HepG2 (cell line): ENCODE results near the gene LRRC3. TPM values are rescaled to one million over a fixed set of nuclear protein-coding genes. Genes with fewer than 3 reads are reported as not detected.

Source experiments
- BHLHE40 ChIP-seq: IDR thresholded peaks from 2 replicates; pipeline ENCODE4 v1.6.1; 2011; ENCODE audit warnings: low read length, improper control_type of control experiment
- CEBPG ChIP-seq: IDR thresholded peaks from 2 replicates; pipeline ENCODE4 v1.6.1; 2016
- CHD4 ChIP-seq: fragments of 200-600 bp; sonication (generic); IDR thresholded peaks from 2 replicates; pipeline ENCODE4 v1.7.0; 2017; ENCODE audit warnings: mild to moderate bottlenecking, low read length, borderline replicate concordance
- GABPB1 ChIP-seq: IDR thresholded peaks from 2 replicates; pipeline ENCODE4 v1.6.1; 2016; ENCODE audit warnings: mild to moderate bottlenecking, missing genetic modification reagents, moderate library complexity, missing compliant biosample characterization
- MYNN ChIP-seq: sonication (generic); formaldehyde crosslinking; IDR thresholded peaks from 2 replicates; pipeline ENCODE4 v1.4.0; 2020; ENCODE audit warnings: mild to moderate bottlenecking, low read depth, missing genetic modification reagents
- NR2F2 ChIP-seq: IDR thresholded peaks from 2 replicates; pipeline ENCODE4 v1.6.1; 2012; ENCODE audit warnings: low read depth, inconsistent platforms, borderline replicate concordance
- RELA ChIP-seq: sonication (generic); formaldehyde crosslinking; IDR thresholded peaks from 2 replicates; pipeline ENCODE4 v1.4.0; 2020; ENCODE audit warnings: missing genetic modification reagents
- SETDB1 ChIP-seq: sonication (generic); formaldehyde crosslinking; IDR thresholded peaks from 2 replicates; pipeline ENCODE4 v1.5.1; 2020; ENCODE audit warnings: missing genetic modification reagents, mild to moderate bottlenecking, borderline replicate concordance
- U2AF1 ChIP-seq: fragments of 200-400 bp; formaldehyde crosslinking; optimal IDR thresholded peaks from 2 replicates; pipeline ENCODE3; 2017; ENCODE audit warnings: mild to moderate bottlenecking, low read depth, low read length
- ZBTB42 ChIP-seq: sonication (generic); formaldehyde crosslinking; IDR thresholded peaks from 2 replicates; pipeline ENCODE4 v1.5.0; 2020; ENCODE audit warnings: mild to moderate bottlenecking, missing genetic modification reagents
- ZEB1 ChIP-seq: IDR thresholded peaks from 2 replicates; pipeline ENCODE4 v1.6.1; 2012; ENCODE audit warnings: mild to moderate bottlenecking, low read depth, inconsistent platforms; ENCODE audit not compliant: insufficient replicate concordance
- ZMYM4 ChIP-seq: sonication (generic); formaldehyde crosslinking; IDR thresholded peaks from 2 replicates; pipeline ENCODE4 v1.8.1; 2023; ENCODE audit warnings: mild to moderate bottlenecking, missing genetic modification reagents
- ZNF101 ChIP-seq: sonication (generic); formaldehyde crosslinking; IDR thresholded peaks from 2 replicates; pipeline ENCODE4 v1.4.0; 2020; ENCODE audit warnings: mild to moderate bottlenecking, low read depth, missing genetic modification reagents, borderline replicate concordance
- ZNF33A ChIP-seq: sonication (generic); formaldehyde crosslinking; IDR thresholded peaks from 2 replicates; pipeline ENCODE4 v1.5.1; 2020; ENCODE audit warnings: missing genetic modification reagents, mild to moderate bottlenecking, moderate library complexity, borderline replicate concordance
- ZNF383 ChIP-seq: sonication (generic); formaldehyde crosslinking; IDR thresholded peaks from 2 replicates; pipeline ENCODE4 v1.4.0; 2020; ENCODE audit warnings: missing genetic modification reagents, mild to moderate bottlenecking, borderline replicate concordance
- ZNF550 ChIP-seq: sonication (generic); formaldehyde crosslinking; IDR thresholded peaks from 2 replicates; pipeline ENCODE4 v1.4.0; 2020; ENCODE audit warnings: mild to moderate bottlenecking, missing genetic modification reagents, borderline replicate concordance
- ZNF720 ChIP-seq: sonication (generic); formaldehyde crosslinking; IDR thresholded peaks from 2 replicates; pipeline ENCODE4 v1.4.0; 2020; ENCODE audit warnings: missing genetic modification reagents
- ZNF782 ChIP-seq: sonication (generic); formaldehyde crosslinking; IDR thresholded peaks from 2 replicates; pipeline ENCODE4 v1.4.0; 2020; ENCODE audit warnings: missing genetic modification reagents, mild to moderate bottlenecking, borderline replicate concordance
- polyA plus RNA-seq, 8 experiments: library from polyadenylated mRNA; depleted of rRNA in 3 of 8; stranded (reverse) in 7 of 8; unstranded in 1 of 8; fragments of >200 nt; fragmentation: Illumina TruSeq in 4 of 8; extraction: Trizol in 4 of 8; gene quantifications; 2 replicates each; pipeline versions ENCODE4 v1.2.1 to v1.2.3, GENCODE V29; 2011 to 2016; ENCODE audit warnings: low read depth in 4 of 8, missing spikeins in 1 of 8, mixed read lengths in 1 of 8; ENCODE audit not compliant: insufficient read depth in 1 of 8
- total RNA-seq, 5 experiments: library from RNA; depleted of rRNA; stranded (reverse); fragments of >200 nt; fragmentation: Illumina TruSeq; extraction: Trizol; gene quantifications; 2 replicates each; pipeline ENCODE4 v1.2.3, GENCODE V29; 2016; ENCODE audit warnings: low read depth in 1 of 5
- TF ChIP-seq, protein P1 (sequence below): sonication (generic); formaldehyde crosslinking; IDR thresholded peaks from 2 replicates; pipeline ENCODE4 v1.4.0; 2020; ENCODE audit warnings: missing genetic modification reagents
- TF ChIP-seq, protein P2 (sequence below): sonication (generic); formaldehyde crosslinking; IDR thresholded peaks from 2 replicates; pipeline ENCODE4 v1.4.0; 2020; ENCODE audit warnings: missing genetic modification reagents
- TF ChIP-seq, protein P3 (sequence below): sonication (generic); formaldehyde crosslinking; IDR thresholded peaks from 2 replicates; pipeline ENCODE4 v1.5.0; 2020; ENCODE audit warnings: missing genetic modification reagents, mild to moderate bottlenecking, borderline replicate concordance
- TF ChIP-seq, protein P4 (sequence below): sonication (generic); formaldehyde crosslinking; IDR thresholded peaks from 2 replicates; pipeline ENCODE4 v1.4.0; 2020; ENCODE audit warnings: missing genetic modification reagents, borderline replicate concordance

LRRC3 gene
- total and polyA plus RNA-seq, 2 of the 13 experiments (the other 11 are each of a cell fraction or from before 2014, with no cell fraction given): 4.8 to 16.5 TPM

DNA sequence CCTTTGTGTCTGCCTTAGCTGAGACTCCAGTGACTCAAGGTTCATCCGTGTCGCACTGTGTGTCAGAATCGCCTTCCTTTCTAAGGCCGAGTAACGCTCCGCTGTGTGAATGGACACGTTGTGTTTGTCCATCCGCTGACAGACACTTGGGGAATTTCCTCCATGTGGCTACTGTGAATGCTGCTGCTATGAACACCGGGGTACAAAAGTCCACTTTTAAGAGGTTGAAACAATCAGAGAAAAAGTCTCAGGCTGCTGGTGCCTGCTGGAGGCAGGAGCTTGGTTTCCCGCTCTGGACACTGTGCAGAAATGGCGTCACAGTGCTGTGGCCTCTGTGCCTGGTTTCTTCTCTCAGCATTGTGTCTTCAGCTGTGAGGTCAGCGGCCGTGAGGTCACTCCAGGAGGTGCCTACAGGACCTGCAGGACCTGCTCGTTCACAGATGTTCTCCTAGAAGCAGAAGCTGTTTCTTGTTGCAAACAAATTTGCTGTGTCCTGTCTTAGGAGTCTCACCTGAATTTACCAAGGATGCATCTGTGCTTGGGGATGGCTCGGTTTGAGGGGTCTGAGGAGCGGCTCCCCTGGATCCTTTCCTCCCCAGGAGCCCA is 50.5 kb downstream of the LRRC3 start (continued):
- TF ChIP-seq MYNN (CRISPR knock-in tag) (no peak), ZBTB42 (CRISPR knock-in tag) (no peak), ZNF101 (no peak), U2AF1 (no peak), GABPB1 (CRISPR knock-in tag) (no peak), SETDB1 (CRISPR knock-in tag) (no peak), ZNF720 (CRISPR knock-in tag) (no peak), RELA (CRISPR knock-in tag) (no peak), CHD4 (0 out of 2 replicates have a peak, but pooled peaks have one; percentile 46), ZNF782 (CRISPR knock-in tag) (no peak), NR2F2 (no peak), ZNF550 (CRISPR knock-in tag) (no peak), ZNF383 (CRISPR knock-in tag) (no peak), BHLHE40 (no peak; the same call in 1 of the 2 replicates), ZEB1 (no peak), ZNF33A (CRISPR knock-in tag) (no peak), ZMYM4 (peak; percentile 47; the same call in 1 of the 2 replicates), CEBPG (CRISPR knock-in tag) (peak; percentile 35; the same call in 1 of the 2 replicates)
- TF ChIP-seq, protein P1, sequence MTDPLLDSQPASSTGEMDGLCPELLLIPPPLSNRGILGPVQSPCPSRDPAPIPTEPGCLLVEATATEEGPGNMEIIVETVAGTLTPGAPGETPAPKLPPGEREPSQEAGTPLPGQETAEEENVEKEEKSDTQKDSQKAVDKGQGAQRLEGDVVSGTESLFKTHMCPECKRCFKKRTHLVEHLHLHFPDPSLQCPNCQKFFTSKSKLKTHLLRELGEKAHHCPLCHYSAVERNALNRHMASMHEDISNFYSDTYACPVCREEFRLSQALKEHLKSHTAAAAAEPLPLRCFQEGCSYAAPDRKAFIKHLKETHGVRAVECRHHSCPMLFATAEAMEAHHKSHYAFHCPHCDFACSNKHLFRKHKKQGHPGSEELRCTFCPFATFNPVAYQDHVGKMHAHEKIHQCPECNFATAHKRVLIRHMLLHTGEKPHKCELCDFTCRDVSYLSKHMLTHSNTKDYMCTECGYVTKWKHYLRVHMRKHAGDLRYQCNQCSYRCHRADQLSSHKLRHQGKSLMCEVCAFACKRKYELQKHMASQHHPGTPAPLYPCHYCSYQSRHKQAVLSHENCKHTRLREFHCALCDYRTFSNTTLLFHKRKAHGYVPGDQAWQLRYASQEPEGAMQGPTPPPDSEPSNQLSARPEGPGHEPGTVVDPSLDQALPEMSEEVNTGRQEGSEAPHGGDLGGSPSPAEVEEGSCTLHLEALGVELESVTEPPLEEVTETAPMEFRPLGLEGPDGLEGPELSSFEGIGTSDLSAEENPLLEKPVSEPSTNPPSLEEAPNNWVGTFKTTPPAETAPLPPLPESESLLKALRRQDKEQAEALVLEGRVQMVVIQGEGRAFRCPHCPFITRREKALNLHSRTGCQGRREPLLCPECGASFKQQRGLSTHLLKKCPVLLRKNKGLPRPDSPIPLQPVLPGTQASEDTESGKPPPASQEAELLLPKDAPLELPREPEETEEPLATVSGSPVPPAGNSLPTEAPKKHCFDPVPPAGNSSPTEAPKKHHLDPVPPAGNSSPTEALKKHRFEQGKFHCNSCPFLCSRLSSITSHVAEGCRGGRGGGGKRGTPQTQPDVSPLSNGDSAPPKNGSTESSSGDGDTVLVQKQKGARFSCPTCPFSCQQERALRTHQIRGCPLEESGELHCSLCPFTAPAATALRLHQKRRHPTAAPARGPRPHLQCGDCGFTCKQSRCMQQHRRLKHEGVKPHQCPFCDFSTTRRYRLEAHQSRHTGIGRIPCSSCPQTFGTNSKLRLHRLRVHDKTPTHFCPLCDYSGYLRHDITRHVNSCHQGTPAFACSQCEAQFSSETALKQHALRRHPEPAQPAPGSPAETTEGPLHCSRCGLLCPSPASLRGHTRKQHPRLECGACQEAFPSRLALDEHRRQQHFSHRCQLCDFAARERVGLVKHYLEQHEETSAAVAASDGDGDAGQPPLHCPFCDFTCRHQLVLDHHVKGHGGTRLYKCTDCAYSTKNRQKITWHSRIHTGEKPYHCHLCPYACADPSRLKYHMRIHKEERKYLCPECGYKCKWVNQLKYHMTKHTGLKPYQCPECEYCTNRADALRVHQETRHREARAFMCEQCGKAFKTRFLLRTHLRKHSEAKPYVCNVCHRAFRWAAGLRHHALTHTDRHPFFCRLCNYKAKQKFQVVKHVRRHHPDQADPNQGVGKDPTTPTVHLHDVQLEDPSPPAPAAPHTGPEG: 0 out of 2 replicates have a peak, but pooled peaks have one; percentile 14
- TF ChIP-seq, protein P2, sequence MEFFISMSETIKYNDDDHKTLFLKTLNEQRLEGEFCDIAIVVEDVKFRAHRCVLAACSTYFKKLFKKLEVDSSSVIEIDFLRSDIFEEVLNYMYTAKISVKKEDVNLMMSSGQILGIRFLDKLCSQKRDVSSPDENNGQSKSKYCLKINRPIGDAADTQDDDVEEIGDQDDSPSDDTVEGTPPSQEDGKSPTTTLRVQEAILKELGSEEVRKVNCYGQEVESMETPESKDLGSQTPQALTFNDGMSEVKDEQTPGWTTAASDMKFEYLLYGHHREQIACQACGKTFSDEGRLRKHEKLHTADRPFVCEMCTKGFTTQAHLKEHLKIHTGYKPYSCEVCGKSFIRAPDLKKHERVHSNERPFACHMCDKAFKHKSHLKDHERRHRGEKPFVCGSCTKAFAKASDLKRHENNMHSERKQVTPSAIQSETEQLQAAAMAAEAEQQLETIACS (CRISPR knock-in tag): peak; percentile 26; the same call in 1 of the 2 replicates
- TF ChIP-seq, protein P3, sequence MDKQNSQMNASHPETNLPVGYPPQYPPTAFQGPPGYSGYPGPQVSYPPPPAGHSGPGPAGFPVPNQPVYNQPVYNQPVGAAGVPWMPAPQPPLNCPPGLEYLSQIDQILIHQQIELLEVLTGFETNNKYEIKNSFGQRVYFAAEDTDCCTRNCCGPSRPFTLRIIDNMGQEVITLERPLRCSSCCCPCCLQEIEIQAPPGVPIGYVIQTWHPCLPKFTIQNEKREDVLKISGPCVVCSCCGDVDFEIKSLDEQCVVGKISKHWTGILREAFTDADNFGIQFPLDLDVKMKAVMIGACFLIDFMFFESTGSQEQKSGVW (CRISPR knock-in tag): no peak
- TF ChIP-seq, protein P4, sequence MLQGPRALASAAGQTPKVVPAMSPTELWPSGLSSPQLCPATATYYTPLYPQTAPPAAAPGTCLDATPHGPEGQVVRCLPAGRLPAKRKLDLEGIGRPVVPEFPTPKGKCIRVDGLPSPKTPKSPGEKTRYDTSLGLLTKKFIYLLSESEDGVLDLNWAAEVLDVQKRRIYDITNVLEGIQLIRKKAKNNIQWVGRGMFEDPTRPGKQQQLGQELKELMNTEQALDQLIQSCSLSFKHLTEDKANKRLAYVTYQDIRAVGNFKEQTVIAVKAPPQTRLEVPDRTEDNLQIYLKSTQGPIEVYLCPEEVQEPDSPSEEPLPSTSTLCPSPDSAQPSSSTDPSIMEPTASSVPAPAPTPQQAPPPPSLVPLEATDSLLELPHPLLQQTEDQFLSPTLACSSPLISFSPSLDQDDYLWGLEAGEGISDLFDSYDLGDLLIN: no peak
